ENCODE results near the gene GOT1. TPM values are rescaled to one million over a fixed set of nuclear protein-coding genes. Genes with fewer than 3 reads are reported as not detected.

Gene GOT1
- total and polyA plus RNA-seq, 2 experiments from 2014 or later = 36.8 to 37.7 TPM

- TF ChIP-seq STAT1 (IDR thresholded peaks at IDR 0.05; ENCODE audit: unreplicated experiment) (no peak), CTCF (conservative IDR thresholded peaks at IDR 0.05; ENCODE audit: low read depth in 2 of 2) (no peak), ZNF114 (CRISPR knock-in tag; IDR thresholded peaks at IDR 0.05) (no peak), REST (IDR thresholded peaks at IDR 0.05; ENCODE audit: unreplicated experiment) (no peak), POLR2AphosphoS5 (IDR thresholded peaks at IDR 0.05; ENCODE audit: low read depth) (no peak), EZH2 (IDR thresholded peaks at IDR 0.05; ENCODE audit: low read depth, unreplicated experiment) (no peak), JUNB (IDR thresholded peaks at IDR 0.05; ENCODE audit: unreplicated experiment) (no peak)
- TF ChIP-seq, protein P1, sequence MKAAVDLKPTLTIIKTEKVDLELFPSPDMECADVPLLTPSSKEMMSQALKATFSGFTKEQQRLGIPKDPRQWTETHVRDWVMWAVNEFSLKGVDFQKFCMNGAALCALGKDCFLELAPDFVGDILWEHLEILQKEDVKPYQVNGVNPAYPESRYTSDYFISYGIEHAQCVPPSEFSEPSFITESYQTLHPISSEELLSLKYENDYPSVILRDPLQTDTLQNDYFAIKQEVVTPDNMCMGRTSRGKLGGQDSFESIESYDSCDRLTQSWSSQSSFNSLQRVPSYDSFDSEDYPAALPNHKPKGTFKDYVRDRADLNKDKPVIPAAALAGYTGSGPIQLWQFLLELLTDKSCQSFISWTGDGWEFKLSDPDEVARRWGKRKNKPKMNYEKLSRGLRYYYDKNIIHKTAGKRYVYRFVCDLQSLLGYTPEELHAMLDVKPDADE (IDR thresholded peaks at IDR 0.05) = no peak
These were observed 77.2 kb downstream of the GOT1 start (continued) for GRCh38 chr10:99353182-99353581.

GRCh38 chr10:99347672-99348071 lies 82.8 kb downstream of the GOT1 start:
- H3K27ac ChIP-seq (ENCODE audit: low read depth) = no peak overlapping the region
- ATAC-seq (no peak), DNase-seq (ENCODE audit: low spot score) (no peak)
- H3K27me3 Mint-ChIP-seq (ENCODE audit: insufficient read depth, low read depth, poor library complexity) = peaks cover 1% of the 10 kb centered on the region
- no peaks in the 10 kb centered on the region for H3K27me3 ChIP-seq (ENCODE audit: insufficient read depth)
- H3K36me3 Mint-ChIP-seq (ENCODE audit: low read depth) = no peaks in the 10 kb centered on the region
- H3K4me3 Mint-ChIP-seq = no peak overlapping the region
- no peaks in the 10 kb centered on the region for H3K9me2 ChIP-seq (ENCODE audit: insufficient read depth)
- no peaks in the 10 kb centered on the region for H3K4me1 ChIP-seq (ENCODE audit: insufficient read depth)
- H3K4me3 ChIP-seq = no peak overlapping the region
- H3F3A ChIP-seq (replicated peaks; ENCODE audit: low read depth) = no peaks in the 10 kb centered on the region
- no peaks in the 10 kb centered on the region for H4K20me1 ChIP-seq (replicated peaks; ENCODE audit: insufficient read depth)
- H3K79me2 ChIP-seq (replicated peaks; ENCODE audit: insufficient read depth) = no peaks in the 10 kb centered on the region
- no peaks in the 10 kb centered on the region for H3K9me3 Mint-ChIP-seq
- no peak overlapping the region for H3K4me2 ChIP-seq
- no peak overlapping the region for H2AFZ ChIP-seq
- H3K27ac Mint-ChIP-seq = no peak overlapping the region
- peaks cover 3% of the 10 kb centered on the region; the same call in 1 of the 3 replicates for H3K4me1 Mint-ChIP-seq
- no peaks in the 10 kb centered on the region for H3K36me3 ChIP-seq (ENCODE audit: insufficient read depth)
- TF ChIP-seq ZNF331 (CRISPR knock-in tag; IDR thresholded peaks at IDR 0.05; ENCODE audit: low read depth) = no peak
- TF ChIP-seq ZNF114 (CRISPR knock-in tag; IDR thresholded peaks at IDR 0.05) = no peak
- TF ChIP-seq, protein P2, sequence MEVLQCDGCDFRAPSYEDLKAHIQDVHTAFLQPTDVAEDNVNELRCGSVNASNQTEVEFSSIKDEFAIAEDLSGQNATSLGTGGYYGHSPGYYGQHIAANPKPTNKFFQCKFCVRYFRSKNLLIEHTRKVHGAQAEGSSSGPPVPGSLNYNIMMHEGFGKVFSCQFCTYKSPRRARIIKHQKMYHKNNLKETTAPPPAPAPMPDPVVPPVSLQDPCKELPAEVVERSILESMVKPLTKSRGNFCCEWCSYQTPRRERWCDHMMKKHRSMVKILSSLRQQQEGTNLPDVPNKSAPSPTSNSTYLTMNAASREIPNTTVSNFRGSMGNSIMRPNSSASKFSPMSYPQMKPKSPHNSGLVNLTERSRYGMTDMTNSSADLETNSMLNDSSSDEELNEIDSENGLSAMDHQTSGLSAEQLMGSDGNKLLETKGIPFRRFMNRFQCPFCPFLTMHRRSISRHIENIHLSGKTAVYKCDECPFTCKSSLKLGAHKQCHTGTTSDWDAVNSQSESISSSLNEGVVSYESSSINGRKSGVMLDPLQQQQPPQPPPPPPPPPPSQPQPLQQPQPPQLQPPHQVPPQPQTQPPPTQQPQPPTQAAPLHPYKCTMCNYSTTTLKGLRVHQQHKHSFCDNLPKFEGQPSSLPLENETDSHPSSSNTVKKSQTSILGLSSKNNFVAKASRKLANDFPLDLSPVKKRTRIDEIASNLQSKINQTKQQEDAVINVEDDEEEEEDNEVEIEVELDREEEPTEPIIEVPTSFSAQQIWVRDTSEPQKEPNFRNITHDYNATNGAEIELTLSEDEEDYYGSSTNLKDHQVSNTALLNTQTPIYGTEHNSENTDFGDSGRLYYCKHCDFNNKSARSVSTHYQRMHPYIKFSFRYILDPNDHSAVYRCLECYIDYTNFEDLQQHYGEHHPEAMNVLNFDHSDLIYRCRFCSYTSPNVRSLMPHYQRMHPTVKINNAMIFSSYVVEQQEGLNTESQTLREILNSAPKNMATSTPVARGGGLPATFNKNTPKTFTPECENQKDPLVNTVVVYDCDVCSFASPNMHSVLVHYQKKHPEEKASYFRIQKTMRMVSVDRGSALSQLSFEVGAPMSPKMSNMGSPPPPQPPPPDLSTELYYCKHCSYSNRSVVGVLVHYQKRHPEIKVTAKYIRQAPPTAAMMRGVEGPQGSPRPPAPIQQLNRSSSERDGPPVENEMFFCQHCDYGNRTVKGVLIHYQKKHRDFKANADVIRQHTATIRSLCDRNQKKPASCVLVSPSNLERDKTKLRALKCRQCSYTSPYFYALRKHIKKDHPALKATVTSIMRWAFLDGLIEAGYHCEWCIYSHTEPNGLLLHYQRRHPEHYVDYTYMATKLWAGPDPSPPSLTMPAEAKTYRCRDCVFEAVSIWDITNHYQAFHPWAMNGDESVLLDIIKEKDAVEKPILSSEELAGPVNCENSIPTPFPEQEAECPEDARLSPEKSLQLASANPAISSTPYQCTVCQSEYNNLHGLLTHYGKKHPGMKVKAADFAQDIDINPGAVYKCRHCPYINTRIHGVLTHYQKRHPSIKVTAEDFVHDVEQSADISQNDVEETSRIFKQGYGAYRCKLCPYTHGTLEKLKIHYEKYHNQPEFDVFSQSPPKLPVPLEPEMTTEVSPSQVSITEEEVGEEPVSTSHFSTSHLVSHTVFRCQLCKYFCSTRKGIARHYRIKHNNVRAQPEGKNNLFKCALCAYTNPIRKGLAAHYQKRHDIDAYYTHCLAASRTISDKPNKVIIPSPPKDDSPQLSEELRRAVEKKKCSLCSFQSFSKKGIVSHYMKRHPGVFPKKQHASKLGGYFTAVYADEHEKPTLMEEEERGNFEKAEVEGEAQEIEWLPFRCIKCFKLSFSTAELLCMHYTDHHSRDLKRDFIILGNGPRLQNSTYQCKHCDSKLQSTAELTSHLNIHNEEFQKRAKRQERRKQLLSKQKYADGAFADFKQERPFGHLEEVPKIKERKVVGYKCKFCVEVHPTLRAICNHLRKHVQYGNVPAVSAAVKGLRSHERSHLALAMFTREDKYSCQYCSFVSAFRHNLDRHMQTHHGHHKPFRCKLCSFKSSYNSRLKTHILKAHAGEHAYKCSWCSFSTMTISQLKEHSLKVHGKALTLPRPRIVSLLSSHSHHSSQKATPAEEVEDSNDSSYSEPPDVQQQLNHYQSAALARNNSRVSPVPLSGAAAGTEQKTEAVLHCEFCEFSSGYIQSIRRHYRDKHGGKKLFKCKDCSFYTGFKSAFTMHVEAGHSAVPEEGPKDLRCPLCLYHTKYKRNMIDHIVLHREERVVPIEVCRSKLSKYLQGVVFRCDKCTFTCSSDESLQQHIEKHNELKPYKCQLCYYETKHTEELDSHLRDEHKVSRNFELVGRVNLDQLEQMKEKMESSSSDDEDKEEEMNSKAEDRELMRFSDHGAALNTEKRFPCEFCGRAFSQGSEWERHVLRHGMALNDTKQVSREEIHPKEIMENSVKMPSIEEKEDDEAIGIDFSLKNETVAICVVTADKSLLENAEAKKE (CRISPR knock-in tag; IDR thresholded peaks at IDR 0.05) = no peak
- TF ChIP-seq EZH2 (IDR thresholded peaks at IDR 0.05; ENCODE audit: low read depth, unreplicated experiment) = no peak
- TF ChIP-seq NANOG (IDR thresholded peaks at IDR 0.05; ENCODE audit: borderline replicate concordance) = no peak
- no peak for TF ChIP-seq JUNB (IDR thresholded peaks at IDR 0.05; ENCODE audit: unreplicated experiment)
